Heart left ventricle (tissue), 13 donors: Measurements from ENCODE around the gene TIGIT.

Experiments
- POLR2A ChIP-seq, 2 donors: fragments of 450-650 bp; IDR thresholded peaks; one replicate each; pipeline ENCODE4 v1.6.1; 2017; ENCODE audit warnings: antibody characterized with exemption in 2 of 2, mild to moderate bottlenecking in 2 of 2, moderate library complexity in 2 of 2
- TF ChIP-seq, protein P1 (sequence below), 12 donors: fragments of 200-600 bp; sonication (generic) in 4 of 12; IDR thresholded peaks; one replicate each; pipeline versions ENCODE4 v1.5.0 to v1.8.0; 2018 to 2022; ENCODE audit warnings: antibody characterized with exemption in 12 of 12, mild to moderate bottlenecking in 5 of 12
- donor health status: ischemic (EF 13 %, LVEDD 7.1; RV severe dilation, severe dysfunction).
- donor health status: DM: no; HTN: yes; CAD: no.
- donor health status: DM: no; HTN: no; CAD: no.
- donor health status: ischemic (EF 25% LVEDD 6.9; RV normal size, moderate dysfunction).
- donor health status: ischemic (EF 25% LVEDD 5.7; RV mildly dilated, moderate dysfunction).
- donor health status: ischemic (EF 35%, LVEDD 5.7; RV mildly dilated, moderate dysfunction).
- donor health status: nonischemic (EF 11% LVEDD 7.7; RV severe dilation, severe dysfunction).
- donor health status: DM: yes; HTN: yes; CAD: no.
- donor health status: PGD.
- donor health status: ischemic (EF 29% LVEDD 5.4; RV normal size, mild dysfunction).
- donor health status: nonischemic (EF 23%, LVEDD 6.1; RV moderate dilation, normal function).

DNA sequence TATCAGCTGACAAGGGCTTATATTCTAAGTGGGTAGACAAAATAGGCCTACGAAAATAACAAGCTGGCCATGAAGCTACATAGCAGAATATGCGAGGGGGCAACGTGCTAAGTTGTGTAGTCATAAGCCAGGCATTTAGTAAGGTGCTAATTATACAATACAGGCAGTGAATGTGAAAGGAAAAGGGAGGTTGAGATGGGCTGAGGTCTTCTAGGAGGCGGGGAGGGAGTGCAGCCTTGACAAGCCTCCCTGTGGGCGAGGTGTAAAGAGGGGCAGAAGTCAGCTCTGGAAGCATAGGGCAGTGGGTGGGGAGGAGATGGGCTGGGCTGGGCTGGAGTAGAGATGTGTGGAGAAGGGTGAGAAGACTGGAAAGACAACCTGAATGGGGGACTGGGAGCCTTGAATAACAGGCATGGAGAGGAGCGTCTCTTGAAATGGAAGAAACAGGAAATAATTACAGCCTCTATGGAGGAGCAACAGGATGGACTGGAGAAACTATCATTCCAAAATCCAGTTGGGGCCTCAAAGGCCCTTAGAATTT is 1.2 kb downstream of the TIGIT start:
- TF ChIP-seq, protein P1, sequence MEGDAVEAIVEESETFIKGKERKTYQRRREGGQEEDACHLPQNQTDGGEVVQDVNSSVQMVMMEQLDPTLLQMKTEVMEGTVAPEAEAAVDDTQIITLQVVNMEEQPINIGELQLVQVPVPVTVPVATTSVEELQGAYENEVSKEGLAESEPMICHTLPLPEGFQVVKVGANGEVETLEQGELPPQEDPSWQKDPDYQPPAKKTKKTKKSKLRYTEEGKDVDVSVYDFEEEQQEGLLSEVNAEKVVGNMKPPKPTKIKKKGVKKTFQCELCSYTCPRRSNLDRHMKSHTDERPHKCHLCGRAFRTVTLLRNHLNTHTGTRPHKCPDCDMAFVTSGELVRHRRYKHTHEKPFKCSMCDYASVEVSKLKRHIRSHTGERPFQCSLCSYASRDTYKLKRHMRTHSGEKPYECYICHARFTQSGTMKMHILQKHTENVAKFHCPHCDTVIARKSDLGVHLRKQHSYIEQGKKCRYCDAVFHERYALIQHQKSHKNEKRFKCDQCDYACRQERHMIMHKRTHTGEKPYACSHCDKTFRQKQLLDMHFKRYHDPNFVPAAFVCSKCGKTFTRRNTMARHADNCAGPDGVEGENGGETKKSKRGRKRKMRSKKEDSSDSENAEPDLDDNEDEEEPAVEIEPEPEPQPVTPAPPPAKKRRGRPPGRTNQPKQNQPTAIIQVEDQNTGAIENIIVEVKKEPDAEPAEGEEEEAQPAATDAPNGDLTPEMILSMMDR (IDR thresholded peaks at IDR 0.05), result no peak
- no peak for TF ChIP-seq POLR2A (IDR thresholded peaks at IDR 0.05)
